Measurements from ENCODE around the gene CA4. TPM values are rescaled to one million over a fixed set of nuclear protein-coding genes. Genes with fewer than 3 reads are reported as not detected.

The CA4 gene
- total and polyA plus RNA-seq, 10 of the 15 experiments (the other 5 are each of a cell fraction or from before 2014, with no cell fraction given), result 0.13 to 0.31 TPM; not detected in 8

GRCh38 chr17:60159479-60159866, 9.7 kb downstream of the CA4 start:
- H3K4me1 ChIP-seq (ENCODE audit: control insufficient read depth, insufficient read depth, low read length), result peaks cover 5% of the 10 kb centered on the region
- ATAC-seq (no peak), DNase-seq (ENCODE audit: low read depth, low spot score) (no peak), FAIRE-seq (no peak)
- in situ Hi-C loops (cut with MboI), result no loop called here
- ChIA-PET POLR2A (no interaction called here), RAD21 (ENCODE audit: unreplicated experiment) (no interaction called here), CTCF (no interaction called here), SMC1A (ENCODE audit: uncharacterized antibody, unreplicated experiment) (interaction anchor here (0.6 kb wide), 1 partner anchor 72 kb away, joined by 3 read pairs; no protein-coding TSS in a partner anchor)
- H3K9me3 ChIP-seq (replicated peaks; ENCODE audit: control insufficient read depth, insufficient read depth, low read length), result no peaks in the 10 kb centered on the region
- H3K36me3 ChIP-seq (ENCODE audit: control insufficient read depth in 2 of 2, insufficient read depth in 2 of 2, low read length in 1 of 2), result no peaks in the 10 kb centered on the region
- TF ChIP-seq ZNF274 (IDR thresholded peaks at IDR 0.05; ENCODE audit: insufficient read depth, insufficient read length) (no peak), YBX1 (IDR thresholded peaks at IDR 0.05) (no peak), CHD4 (IDR thresholded peaks at IDR 0.05) (no peak), SMAD1 (IDR thresholded peaks at IDR 0.05; ENCODE audit: low read depth, partially characterized antibody) (no peak), USF1 (IDR thresholded peaks at IDR 0.05; ENCODE audit: borderline replicate concordance, extremely low read length, insufficient read depth, low read depth, low read length) (no peak)
- WGBS (ENCODE audit: insufficient coverage, insufficient replicate concordance, low lambda C conversion rate, missing lambda C conversion rate), result 72% methylated on average over 6 of the region's 6 CpGs
- no TSS peak for BruUV-seq (replicated peaks)
- intact Hi-C loops (cut with micrococcal nuclease; ENCODE audit: unreplicated experiment), result no loop called here
- H2AFZ ChIP-seq (ENCODE audit: control insufficient read depth, low read depth, low read length), result no peak overlapping the region
- H3K79me2 ChIP-seq (ENCODE audit: control insufficient read depth, insufficient read depth, low read length), result no peaks in the 10 kb centered on the region
- no peak overlapping the region for H3K9ac ChIP-seq (ENCODE audit: control insufficient read depth, insufficient read depth, low read length)
- H3K27ac ChIP-seq (ENCODE audit: control insufficient read depth, insufficient read depth), result no peak overlapping the region
- H3K4me2 ChIP-seq (ENCODE audit: control insufficient read depth, insufficient read depth), result no peak overlapping the region
- no peaks in the 10 kb centered on the region for H3K27me3 ChIP-seq (replicated peaks in 1 of 2; ENCODE audit: control insufficient read depth in 2 of 2, insufficient read depth in 2 of 2, low read length in 1 of 2)
- H4K20me1 ChIP-seq (ENCODE audit: control insufficient read depth, insufficient read depth), result no peaks in the 10 kb centered on the region
- H3K4me3 ChIP-seq, result no peak overlapping the region

- Histone ChIP-seq H3K27me3 (replicated peaks in 1 of 2; ENCODE audit: control insufficient read depth in 2 of 2, insufficient read depth in 2 of 2, low read length in 1 of 2) (no peaks in the 10 kb centered on the region), H3K9me3 (replicated peaks; ENCODE audit: control insufficient read depth, insufficient read depth, low read length) (no peaks in the 10 kb centered on the region), H3K79me2 (ENCODE audit: control insufficient read depth, insufficient read depth, low read length) (no peaks in the 10 kb centered on the region), H3K36me3 (ENCODE audit: control insufficient read depth in 2 of 2, insufficient read depth in 2 of 2, low read length in 1 of 2) (no peaks in the 10 kb centered on the region), H3K27ac (ENCODE audit: control insufficient read depth, insufficient read depth) (no peak overlapping the region), H4K20me1 (ENCODE audit: control insufficient read depth, insufficient read depth) (no peaks in the 10 kb centered on the region), H2AFZ (ENCODE audit: control insufficient read depth, low read depth, low read length) (no peak overlapping the region), H3K9ac (ENCODE audit: control insufficient read depth, insufficient read depth, low read length) (no peak overlapping the region), H3K4me1 (ENCODE audit: control insufficient read depth, insufficient read depth, low read length) (peaks cover 5% of the 10 kb centered on the region), H3K4me3 (no peak overlapping the region), H3K4me2 (ENCODE audit: control insufficient read depth, insufficient read depth) (no peak overlapping the region)
- intact Hi-C loops (cut with micrococcal nuclease; ENCODE audit: unreplicated experiment), result no loop called here
- no TSS peak for BruUV-seq (replicated peaks)
- no peak for DNase-seq (ENCODE audit: low read depth, low spot score)
- WGBS (ENCODE audit: insufficient coverage, insufficient replicate concordance, low lambda C conversion rate, missing lambda C conversion rate), result 36% methylated on average over 9 of the region's 10 CpGs
- ChIA-PET SMC1A (ENCODE audit: uncharacterized antibody, unreplicated experiment) (interaction anchor here (1.1 kb wide), 1 partner anchor 13 kb away, joined by 3 read pairs; no protein-coding TSS in a partner anchor), CTCF (interaction anchor here (1.0 to 1.6 kb wide), 3 partner anchors 10 to 18 kb away, joined by 3 to 6 read pairs (median 3); no protein-coding TSS in a partner anchor), POLR2A (interaction anchor here (0.9 kb wide), 1 partner anchor 10 kb away, joined by 5 read pairs; no protein-coding TSS in a partner anchor), RAD21 (ENCODE audit: unreplicated experiment) (interaction anchor here (0.7 to 1.4 kb wide), 3 partner anchors 9 to 18 kb away, joined by 3 to 5 read pairs (median 4); no protein-coding TSS in a partner anchor)
- peak; percentile 53 for ATAC-seq
- in situ Hi-C loops (cut with MboI), result no loop called here
- FAIRE-seq, result no peak
- no peak for TF ChIP-seq GABPA (IDR thresholded peaks at IDR 0.05; ENCODE audit: low read depth)
- peak; percentile 16 to 35; a peak in 1 of 4 replicates for TF ChIP-seq IKZF2 (IDR thresholded peaks at IDR 0.05)
- TF ChIP-seq ETV6 (conservative IDR thresholded peaks at IDR 0.05 in 1 of 2, IDR thresholded peaks at IDR 0.05 in 1 of 2; ENCODE audit: borderline replicate concordance in 1 of 2, low read depth in 1 of 2), result 0 out of 4 replicates have a peak, but pooled peaks of 1 of the 2 experiments have one; percentile 58
- 0 out of 2 replicates have a peak, but pooled peaks have one; percentile 7 for TF ChIP-seq RUNX3 (IDR thresholded peaks at IDR 0.05; ENCODE audit: low read length)
- TF ChIP-seq IRF4 (IDR thresholded peaks at IDR 0.05; ENCODE audit: low read depth, low read length), result no peak
- TF ChIP-seq MTA2 (IDR thresholded peaks at IDR 0.05; ENCODE audit: low read depth), result peak; percentile 34; the same call in 1 of the 2 replicates
- no peak for TF ChIP-seq TCF12 (IDR thresholded peaks at IDR 0.05; ENCODE audit: low read depth, low read length)
- TF ChIP-seq E2F4 (IDR thresholded peaks at IDR 0.05; ENCODE audit: low read depth, low read length), result no peak
- TF ChIP-seq SP1 (IDR thresholded peaks at IDR 0.05; ENCODE audit: low read depth, low read length), result no peak
- TF ChIP-seq MEF2B (IDR thresholded peaks at IDR 0.05; ENCODE audit: partially characterized antibody, poor library complexity, severe bottlenecking), result peak; percentile 89
Observed at GRCh38 chr17:60160829-60161501, 11.2 kb downstream of the CA4 start.
